Spleen (tissue), 7 donors: Measurements from ENCODE around the gene AWAT2.

Experiments
- POLR2A ChIP-seq, 3 donors: fragments of 450-650 bp; IDR thresholded peaks; one replicate each; pipeline ENCODE4 v1.5.1; 2017; ENCODE audit warnings: antibody characterized with exemption in 3 of 3, mild to moderate bottlenecking in 1 of 3
- TF ChIP-seq, protein P1 (sequence below), 11 experiments: fragments of 200-600 bp in 7 of 11; fragments of 450-650 bp in 4 of 11; sonication (generic) in 4 of 11; IDR thresholded peaks in 8 of 11; conservative IDR thresholded peaks in 3 of 11; 1 replicate in 7 of 11; 2 replicates in 4 of 11; pipeline versions ENCODE4 v1.4.0 to v1.8.0; 2016 to 2021; ENCODE audit warnings: antibody characterized with exemption in 11 of 11, inconsistent platforms in 4 of 11, mild to moderate bottlenecking in 1 of 11
- donor health status: DM: no; HTN: no; CAD: no; lungs with moderate emphysema.
- donor health status: DM: no; HTN: no; CAD: no.
- donor health status: DM: no; HTN: no; CAD: no.

DNA sequence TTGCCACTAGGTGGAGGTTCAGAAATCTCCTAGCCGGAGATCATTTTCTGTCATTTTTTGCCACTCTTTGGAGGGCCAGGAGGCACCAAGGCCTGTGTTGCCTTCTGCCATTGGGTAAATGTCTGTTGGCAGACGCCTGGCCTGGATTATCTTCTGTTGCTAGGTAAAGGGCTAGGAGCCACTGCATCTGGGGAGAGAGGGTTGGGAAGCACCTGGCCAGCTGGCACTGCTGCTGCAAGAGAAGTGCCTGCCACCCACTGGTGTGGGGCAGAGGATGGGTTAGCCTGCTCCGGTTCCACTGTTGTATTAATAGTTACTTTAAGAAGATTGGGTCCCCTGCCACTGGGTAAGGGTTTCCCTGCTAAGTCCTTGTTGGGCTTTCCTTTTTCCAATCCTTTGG, 58.1 kb downstream of the AWAT2 start:
- TF ChIP-seq, protein P1, sequence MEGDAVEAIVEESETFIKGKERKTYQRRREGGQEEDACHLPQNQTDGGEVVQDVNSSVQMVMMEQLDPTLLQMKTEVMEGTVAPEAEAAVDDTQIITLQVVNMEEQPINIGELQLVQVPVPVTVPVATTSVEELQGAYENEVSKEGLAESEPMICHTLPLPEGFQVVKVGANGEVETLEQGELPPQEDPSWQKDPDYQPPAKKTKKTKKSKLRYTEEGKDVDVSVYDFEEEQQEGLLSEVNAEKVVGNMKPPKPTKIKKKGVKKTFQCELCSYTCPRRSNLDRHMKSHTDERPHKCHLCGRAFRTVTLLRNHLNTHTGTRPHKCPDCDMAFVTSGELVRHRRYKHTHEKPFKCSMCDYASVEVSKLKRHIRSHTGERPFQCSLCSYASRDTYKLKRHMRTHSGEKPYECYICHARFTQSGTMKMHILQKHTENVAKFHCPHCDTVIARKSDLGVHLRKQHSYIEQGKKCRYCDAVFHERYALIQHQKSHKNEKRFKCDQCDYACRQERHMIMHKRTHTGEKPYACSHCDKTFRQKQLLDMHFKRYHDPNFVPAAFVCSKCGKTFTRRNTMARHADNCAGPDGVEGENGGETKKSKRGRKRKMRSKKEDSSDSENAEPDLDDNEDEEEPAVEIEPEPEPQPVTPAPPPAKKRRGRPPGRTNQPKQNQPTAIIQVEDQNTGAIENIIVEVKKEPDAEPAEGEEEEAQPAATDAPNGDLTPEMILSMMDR (IDR thresholded peaks at IDR 0.05 in 8 of 11, conservative IDR thresholded peaks at IDR 0.05 in 3 of 11) = no peak
- no peak for TF ChIP-seq POLR2A (IDR thresholded peaks at IDR 0.05)
